Lower lobe of right lung (tissue), 2 donors: ENCODE measurements around the gene CCR5. TPM values are rescaled to one million over a fixed set of nuclear protein-coding genes. Genes with fewer than 3 reads are reported as not detected.
A peak's percentile ranks its signal among the peaks of the same experiment; 100 is the strongest.
"Not testable (repeated sequence)": the region's sequence is repeated elsewhere in the genome, so short reads cannot be mapped to it uniquely, and the experiment has no call there.

Experiments used
- ATAC-seq, 2 donors: fragments of 200-7000 bp; cut with Tn5 transposase; one replicate each; pipeline ENCODE4 v1.9.1; 2020 to 2022; ENCODE audit warnings: mild to moderate bottlenecking in 2 of 2, moderate library complexity in 2 of 2
- DNase-seq: peaks from one replicate; pipeline ENCODE4 v3.0.0-alpha.2; 2020
- H3K27ac ChIP-seq: fragments of 200-600 bp; one replicate; pipeline ENCODE4 v1.8.0; 2022
- H3K27me3 ChIP-seq: fragments of 200-600 bp; one replicate; pipeline ENCODE4 v1.8.0; 2022; ENCODE audit warnings: low read depth
- H3K36me3 ChIP-seq: fragments of 200-600 bp; one replicate; pipeline ENCODE4 v1.8.0; 2022; ENCODE audit warnings: mild to moderate bottlenecking
- H3K4me1 ChIP-seq: fragments of 200-600 bp; one replicate; pipeline ENCODE4 v1.8.0; 2022
- H3K4me3 ChIP-seq: fragments of 200-600 bp; one replicate; pipeline ENCODE4 v1.8.0; 2022; ENCODE audit warnings: mild to moderate bottlenecking
- H3K9me3 ChIP-seq: fragments of 200-600 bp; one replicate; pipeline ENCODE4 v1.8.0; 2022
- CTCF ChIP-seq: fragments of 200-600 bp; IDR thresholded peaks from one replicate; pipeline ENCODE4 v1.8.0; 2022; ENCODE audit warnings: antibody characterized with exemption, mild to moderate bottlenecking
- intact Hi-C: fragments of 100-400 bp; cut with DNase I; formaldehyde crosslinking; loops from one replicate; pipeline ENCODE4 v1.11.0; 2022
- long read RNA-seq: library from polyadenylated mRNA; unstranded; transcript quantifications from one replicate; pipeline ENCODE4 v2.0.0, GENCODE V29; 2021
- total RNA-seq: library from RNA; stranded (reverse); fragmentation: NEBNext Ultra II Directional; extraction: Animal tissue kit (Norgen Biotek cat#: 25700); gene quantifications from one replicate; pipeline ENCODE4 v1.2.1, GENCODE V29; 2021
- donor health status: DM: no; HTN: yes; CAD: no; lungs with severe emphysema.

CCR5 gene
- 5.3 TPM for total RNA-seq
- long read RNA-seq, partial matches to known transcripts: 0 of 1 reads
- long read RNA-seq, other reads (novel, unspliced or antisense): 1 of 1 reads

- peak within 1 kb of the TSS; percentile 22 for H3K4me3 ChIP-seq
- no peaks in the 10 kb centered on the region for H3K27me3 ChIP-seq
- H3K4me1 ChIP-seq: peaks cover 43% of the 10 kb centered on the region
- H3K27ac ChIP-seq: peak within 1 kb of the TSS; percentile 56
- intact Hi-C loops: loop anchor here (10.0 kb wide), 1 partner anchor 286 kb away; no protein-coding TSS in a partner anchor
- peak in 1 of 2 donors; percentile 38 for ATAC-seq
- H3K9me3 ChIP-seq: no peaks in the 10 kb centered on the region
- DNase-seq: no peak
- no peaks in the 10 kb centered on the region for H3K36me3 ChIP-seq
- TF ChIP-seq CTCF: no peak
Observed at GRCh38 chr3:46370839-46371518, at the start of gene CCR5. CCR5 (plus strand) TSS chr3:46370946; CDS start chr3:46372903, 1,957 bp downstream.

GRCh38 chr3:46321461-46322104 is 49.2 kb upstream of the CCR5 start:
- ATAC-seq: peak in 1 of 2 donors; percentile 9
- Histone ChIP-seq H3K4me3 (no peak overlapping the region), H3K4me1 (peaks cover under 1% of the 10 kb centered on the region), H3K27ac (no peak overlapping the region), H3K27me3 (no peaks in the 10 kb centered on the region), H3K36me3 (no peaks in the 10 kb centered on the region), H3K9me3 (no peaks in the 10 kb centered on the region)
- intact Hi-C loops: no loop called here
- DNase-seq: no peak
- no peak for TF ChIP-seq CTCF

GRCh38 chr3:46324036-46324435 is 46.7 kb upstream of the CCR5 start:
- Histone ChIP-seq H3K36me3 (no peaks in the 10 kb centered on the region), H3K27ac (no peak overlapping the region), H3K4me1 (no peaks in the 10 kb centered on the region), H3K27me3 (no peaks in the 10 kb centered on the region), H3K9me3 (no peaks in the 10 kb centered on the region), H3K4me3 (no peak overlapping the region)
- intact Hi-C loops: no loop called here
- no peak for TF ChIP-seq CTCF
- DNase-seq (no peak), ATAC-seq (no peak)

GRCh38 chr3:46325645-46326300 is 45.0 kb upstream of the CCR5 start:
- Histone ChIP-seq H3K27ac (no peak overlapping the region), H3K9me3 (no peaks in the 10 kb centered on the region), H3K27me3 (no peaks in the 10 kb centered on the region), H3K4me1 (no peaks in the 10 kb centered on the region), H3K36me3 (no peaks in the 10 kb centered on the region), H3K4me3 (no peak overlapping the region)
- no peak for TF ChIP-seq CTCF
- DNase-seq (no peak), ATAC-seq (no peak)
- intact Hi-C loops: no loop called here

GRCh38 chr3:46330676-46331075 is 40.1 kb upstream of the CCR5 start:
- H3K27ac ChIP-seq, H3K4me1 ChIP-seq, H3K27me3 ChIP-seq, H3K4me3 ChIP-seq, H3K9me3 ChIP-seq, ATAC-seq, intact Hi-C loops, DNase-seq, H3K36me3 ChIP-seq: not testable (repeated sequence)
